SW480 (cell line): ENCODE results near the gene PACSIN2.
"Not testable (repeated sequence)": the region's sequence is repeated elsewhere in the genome, so short reads cannot be mapped to it uniquely, and the experiment has no call there.

Experiments
- DNase-seq: peaks from one replicate; pipeline ENCODE4 v3.0.0-alpha.2; 2016; ENCODE audit warnings: low spot score

The PACSIN2 gene

DNA sequence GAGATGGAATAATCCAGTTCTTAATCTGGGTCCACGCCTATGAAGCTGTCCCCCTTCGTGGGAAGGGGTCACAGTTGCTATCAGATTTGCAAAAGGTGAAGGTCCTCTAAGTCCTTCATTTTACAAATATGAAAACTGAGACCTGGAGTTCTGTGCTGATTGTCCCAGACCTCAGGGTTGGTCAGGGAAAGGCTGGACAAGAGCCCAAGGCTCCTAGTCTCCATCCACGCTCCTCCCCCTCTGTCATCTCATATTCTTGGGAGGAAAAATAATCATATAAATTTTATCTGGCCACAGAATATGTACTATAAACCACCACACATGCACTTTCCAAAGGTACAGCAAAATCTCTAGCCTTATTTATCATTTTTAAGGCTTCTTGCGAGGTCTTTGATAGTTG lies 5.5 kb downstream of the PACSIN2 start:
- DNase-seq: no peak

DNA sequence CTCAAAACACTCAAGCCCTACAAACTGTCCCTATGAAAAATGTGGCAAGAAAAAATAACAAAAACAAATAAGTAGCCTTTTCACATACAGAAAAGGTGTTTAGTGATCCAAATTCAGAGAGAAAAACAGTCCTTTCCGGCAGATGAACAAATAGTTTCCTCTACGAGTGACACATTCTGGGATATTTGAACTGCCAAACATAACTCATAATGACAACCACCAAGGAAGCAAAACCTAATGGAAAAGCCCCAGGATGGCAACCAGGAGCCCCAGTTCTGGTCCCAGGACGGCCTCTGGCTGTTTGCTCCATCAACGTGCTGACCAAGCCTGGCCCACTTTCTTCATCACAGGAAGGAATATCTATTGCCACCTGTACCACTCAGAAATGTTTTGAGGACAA lies 6.0 kb downstream of the PACSIN2 start:
- DNase-seq: no peak

DNA sequence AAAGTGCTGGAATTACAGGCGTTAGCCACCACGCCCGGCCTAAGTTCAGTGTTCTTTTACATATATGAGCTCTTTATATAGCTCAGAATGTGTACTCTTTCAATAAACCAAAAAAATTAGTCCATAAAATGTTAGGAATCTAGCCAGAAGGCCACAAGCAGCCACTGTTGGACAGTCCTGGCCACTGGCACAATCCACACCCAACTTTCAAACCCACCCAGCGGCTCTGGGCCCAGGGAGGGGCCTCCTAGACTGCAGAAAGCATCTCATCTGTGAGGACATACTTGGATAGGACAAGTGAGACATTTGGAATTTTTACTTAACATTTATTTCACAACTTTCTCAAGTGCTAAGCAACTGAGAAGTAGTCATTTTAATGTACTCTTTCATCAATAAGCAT lies 6.4 kb downstream of the PACSIN2 start:
- DNase-seq: no peak

DNA sequence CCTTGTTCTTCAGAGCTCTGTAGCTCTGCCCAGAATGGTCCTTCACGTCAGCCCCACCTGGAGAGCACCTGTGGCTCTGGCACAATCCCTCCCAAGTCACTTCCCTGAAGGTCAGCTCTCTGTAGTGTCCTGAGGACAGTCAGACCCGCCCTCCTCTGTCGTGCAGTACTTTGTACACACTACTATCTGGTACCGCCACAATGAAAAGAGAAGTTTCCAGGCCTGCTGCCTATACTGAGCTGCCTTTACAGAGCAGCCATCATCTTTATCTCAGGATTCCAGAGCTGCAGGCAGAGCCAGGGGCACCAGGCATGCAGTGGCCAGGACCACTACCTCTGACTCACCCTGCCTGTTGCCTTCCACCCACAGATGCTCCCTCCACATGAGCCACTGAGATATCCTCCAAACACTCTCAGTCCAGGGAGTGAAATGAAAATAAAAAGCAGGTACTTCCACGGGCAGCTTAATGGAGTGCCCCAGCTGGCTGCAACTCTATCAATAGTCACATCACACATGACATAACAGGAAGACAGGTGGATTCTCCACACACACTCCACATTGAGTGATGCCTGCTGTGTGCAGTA lies 7.3 kb downstream of the PACSIN2 start:
- no peak for DNase-seq

DNA sequence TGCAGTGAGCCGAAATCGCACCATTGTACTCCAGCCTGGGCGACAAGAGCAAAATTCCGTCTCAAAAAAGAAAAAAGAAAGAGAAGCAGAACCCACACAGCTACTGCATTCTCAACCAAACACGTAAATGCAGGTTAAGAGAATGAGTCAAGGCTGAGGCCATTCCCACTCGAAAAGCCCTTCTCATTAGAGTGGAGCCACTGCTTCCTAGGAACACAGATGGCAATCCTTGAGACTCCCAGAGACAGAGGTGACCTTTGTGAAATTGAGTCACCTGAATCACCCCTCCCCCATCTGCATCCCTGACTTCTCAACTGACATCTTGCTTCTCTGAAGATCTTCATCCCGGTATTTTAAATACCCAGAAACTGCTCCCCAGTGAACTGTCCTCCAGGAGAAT lies 8.2 kb downstream of the PACSIN2 start:
- no peak for DNase-seq

DNA sequence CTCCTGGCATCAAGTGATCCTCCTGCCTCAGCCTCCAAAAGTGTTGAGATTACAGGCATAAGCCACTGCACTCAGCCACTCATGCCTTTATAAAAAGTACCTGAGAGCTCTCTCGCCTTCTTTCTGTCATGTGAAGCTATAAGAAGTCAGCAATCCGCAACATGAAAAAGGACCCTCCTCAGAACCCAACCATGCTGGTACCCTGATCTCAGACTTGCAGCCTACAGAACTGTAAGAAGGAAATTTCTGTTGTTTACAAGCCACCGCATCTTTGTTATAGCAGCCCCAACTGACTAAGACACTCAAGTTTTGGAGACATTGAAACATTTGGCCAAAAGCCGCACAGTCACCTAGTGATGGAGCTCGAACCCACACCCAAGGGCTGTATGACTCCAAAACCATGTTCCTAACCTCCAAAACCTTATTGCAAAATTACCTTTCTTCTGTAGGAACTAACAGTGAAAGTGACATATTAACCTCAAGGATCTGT lies 8.9 kb downstream of the PACSIN2 start:
- no peak for DNase-seq

DNA sequence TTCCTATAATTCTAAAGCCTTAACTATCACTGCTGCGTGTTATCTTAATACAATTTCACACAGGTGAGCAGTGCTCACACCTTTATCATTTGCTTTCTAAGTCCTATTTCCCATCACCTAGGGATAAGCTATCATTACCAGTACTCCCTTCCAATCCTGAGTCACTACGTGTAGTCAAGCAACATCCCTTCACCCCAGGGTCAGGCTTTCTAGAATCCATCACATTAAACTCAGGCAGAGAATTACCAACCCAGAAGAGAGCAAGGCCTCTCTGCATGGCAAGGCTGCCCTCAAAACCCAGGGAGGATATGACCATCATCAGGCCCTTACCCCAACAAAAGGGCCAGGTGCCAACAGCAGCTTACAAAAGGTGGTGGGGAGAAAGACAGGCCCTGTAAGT lies 9.8 kb downstream of the PACSIN2 start:
- DNase-seq: no peak

DNA sequence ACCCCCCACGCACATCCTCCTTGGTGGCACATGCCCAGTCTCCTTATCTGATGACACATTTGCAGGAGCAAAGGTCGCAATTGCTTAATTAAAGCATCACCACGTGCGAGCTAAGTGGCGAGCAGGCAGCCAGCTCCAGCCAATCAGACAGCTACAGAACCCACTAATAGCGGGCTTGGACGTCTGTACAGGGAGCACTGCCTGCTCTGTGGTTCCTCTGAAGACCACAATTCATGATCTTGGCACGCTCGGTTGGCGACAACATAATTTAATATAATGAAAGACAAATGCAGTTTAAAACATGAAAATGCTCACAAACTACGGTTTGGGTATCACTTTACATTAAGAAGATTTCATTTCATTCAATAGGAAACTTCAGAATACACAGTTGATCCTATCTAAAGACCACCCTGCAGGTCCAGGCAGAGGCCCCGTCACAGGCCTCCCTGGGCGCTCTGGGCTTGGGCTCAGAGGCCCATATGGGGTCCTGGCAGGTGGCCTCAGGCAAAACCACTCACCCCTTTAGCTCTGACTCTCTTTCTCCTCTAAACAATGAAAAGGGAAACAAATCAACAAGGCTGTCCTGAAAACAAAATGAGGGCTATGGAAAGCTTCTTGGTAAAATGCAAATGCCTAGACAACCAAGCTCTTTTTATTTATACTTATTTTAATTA lies 10.4 kb downstream of the PACSIN2 start:
- peak; percentile 83 for DNase-seq

DNA sequence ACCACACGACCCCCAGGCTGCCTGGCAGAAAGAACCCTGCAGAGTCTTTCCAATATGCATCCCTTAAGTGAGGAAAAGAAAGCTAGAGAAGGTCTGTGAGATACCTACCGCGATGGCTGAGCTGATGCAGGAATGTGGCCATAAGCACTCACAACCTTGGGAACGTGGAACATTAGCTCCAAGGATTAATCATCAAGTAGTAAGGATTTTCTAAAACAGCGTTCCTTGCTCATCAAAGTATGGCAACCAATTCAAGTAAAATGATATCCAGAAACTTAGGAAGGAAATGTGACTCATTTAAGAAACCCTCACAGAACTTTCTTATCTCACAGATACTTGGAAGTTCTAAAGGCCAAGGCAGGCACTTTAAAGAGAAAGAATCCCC lies 12.8 kb downstream of the PACSIN2 start:
- DNase-seq: no peak

DNA sequence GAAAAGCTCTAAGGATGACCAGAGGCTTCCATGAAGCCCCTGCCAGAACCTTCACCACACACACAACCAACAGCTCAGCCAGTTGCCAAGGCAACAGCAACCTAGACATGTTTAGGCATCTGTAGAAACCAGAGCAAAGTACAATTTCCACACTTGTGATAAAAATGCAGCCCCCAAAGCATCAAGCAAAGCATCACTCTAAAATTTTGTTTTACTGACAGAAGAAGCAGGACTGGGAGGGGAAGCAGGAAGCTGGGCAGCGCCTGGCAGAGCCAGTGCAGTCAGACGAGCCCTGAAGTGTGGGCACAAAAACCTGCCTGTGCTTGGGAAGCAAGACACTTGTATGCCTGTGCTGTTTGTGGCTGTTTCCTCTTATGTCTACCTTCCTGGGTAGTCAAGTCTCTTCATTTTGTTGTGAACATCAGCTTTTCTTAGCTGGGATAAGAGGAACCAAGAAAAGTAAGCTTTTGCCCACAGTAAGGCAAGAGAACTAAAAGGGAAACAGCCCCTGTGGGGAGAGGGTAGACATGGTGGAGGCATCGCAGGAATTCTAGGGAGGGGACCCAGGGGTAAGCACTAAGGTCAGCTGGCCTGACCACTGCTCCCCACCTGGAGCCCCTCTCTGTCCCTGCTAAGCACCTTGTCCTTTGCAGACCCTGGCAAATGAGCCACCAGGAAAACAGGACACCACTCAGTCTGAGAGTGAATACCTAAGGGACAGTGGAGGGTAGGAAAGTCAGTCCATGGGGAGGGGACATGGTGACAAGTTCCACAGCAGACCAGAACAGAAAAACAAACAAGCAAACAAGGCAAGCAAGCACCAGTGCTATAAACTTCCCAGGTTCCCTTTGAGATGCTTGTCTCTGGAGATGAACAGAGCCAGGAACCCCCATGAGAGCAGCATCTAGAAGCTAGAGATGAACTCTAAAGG lies 13.4 kb downstream of the PACSIN2 start:
- DNase-seq: no peak

DNA sequence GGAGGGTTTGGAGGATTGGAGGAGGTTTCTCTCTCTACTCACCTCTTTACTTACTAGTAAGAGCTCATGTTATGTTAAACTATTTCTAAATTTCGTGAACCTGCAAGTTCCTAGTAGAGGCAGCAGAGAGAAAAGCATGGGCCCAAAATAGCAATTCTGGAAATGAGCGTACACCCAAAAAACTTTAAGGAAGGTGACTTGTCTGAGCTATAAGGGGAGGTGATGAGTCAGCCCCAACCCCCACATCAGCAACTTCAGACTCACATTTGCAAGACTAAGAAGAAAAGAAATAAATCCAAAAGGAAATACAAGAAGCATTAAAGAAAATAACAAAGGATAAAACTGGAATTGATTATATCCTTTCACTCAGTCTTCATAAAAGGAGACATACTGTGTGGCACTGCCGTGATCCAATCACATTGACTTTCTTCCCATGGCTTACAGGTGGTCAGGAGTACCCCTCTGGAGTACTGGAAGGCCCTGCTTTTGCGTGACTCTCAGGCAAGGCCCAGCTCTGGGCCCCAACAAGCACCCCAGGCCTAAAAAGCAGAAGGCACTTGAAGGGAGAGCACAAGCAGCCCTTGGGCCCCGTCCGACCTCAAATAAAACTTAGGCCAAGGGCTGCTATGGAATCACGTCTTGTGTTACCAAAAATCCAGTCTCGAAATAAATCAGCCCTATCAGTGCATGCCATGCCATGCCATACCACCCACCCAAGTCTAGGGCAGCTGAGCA lies 14.3 kb downstream of the PACSIN2 start:
- DNase-seq: no peak

DNA sequence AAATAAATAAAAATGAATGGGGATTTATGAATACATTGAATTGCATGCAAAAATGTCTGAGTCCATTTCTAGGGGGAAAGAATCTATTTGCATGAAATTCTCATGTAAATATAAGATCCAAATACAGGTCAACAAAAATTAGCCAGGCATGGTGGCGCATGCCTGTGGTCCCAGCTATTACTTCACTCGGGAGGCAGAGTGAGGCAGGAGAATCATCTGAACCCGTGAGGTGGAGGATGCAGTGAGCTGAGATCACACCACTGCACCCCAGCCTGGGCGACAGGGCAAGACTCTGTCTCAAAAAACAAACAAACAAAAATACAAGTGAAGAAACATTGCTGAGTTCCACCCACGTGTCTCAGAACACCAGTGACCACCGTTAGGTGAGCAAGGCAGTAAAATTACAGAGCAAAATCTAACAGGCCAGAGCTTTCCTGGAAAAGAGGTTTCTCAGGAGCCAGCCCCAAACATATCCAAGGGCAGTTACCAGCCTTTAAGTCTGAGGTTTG lies 17.3 kb downstream of the PACSIN2 start:
- no peak for DNase-seq

DNA sequence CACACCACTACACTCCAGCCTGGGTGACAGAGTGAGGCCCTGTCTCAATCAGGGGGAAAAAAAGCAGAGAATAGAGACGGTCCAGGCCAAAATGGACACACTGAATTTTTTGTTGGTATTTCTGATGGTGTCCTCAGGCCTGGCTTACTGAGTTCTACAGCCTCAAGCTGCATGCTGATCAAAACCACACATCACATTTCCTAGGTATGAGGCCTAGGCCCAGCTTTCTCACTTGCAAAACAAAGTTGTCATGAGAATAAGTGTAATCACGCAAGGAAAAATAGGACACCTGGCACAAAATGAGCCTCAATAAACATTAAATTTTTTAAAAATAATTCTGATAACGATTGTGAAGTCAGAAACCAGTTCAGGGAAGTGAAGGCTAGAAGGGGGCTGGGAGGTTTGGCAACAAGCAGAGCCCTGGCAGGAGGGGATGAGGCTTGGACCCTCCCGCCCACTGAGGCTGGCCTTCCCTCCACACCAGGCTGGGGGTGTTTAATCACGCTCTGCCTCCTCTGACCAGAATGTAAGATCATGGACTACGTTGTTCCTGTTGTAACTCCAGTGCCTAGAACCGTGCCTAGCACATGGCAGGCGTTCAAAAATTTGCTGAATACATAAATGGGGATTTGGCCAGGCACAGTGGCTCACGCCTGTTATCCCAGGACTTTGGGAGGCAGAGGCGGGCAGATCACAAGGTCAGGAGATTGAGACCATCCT lies 18.1 kb downstream of the PACSIN2 start:
- DNase-seq: no peak

DNA sequence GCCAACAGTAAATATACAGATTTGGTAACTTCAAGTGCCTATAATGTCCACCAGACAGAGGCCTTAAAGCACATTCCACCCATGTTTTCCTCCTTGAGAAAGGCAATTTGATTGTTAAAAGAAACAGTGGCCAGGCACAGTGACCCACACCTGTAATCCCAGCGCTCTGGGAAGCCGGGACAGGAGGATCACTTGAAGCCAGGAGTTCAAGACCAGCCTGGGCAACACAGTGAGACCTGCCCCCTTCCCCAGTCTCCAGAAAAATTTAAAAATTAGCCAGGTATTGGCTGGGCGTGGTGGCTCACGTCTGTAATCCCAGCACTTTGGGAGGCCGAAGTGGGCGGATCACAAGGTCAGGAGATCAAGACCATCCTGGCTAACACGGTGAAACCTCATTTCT lies 19.3 kb downstream of the PACSIN2 start:
- not testable (repeated sequence) for DNase-seq

DNA sequence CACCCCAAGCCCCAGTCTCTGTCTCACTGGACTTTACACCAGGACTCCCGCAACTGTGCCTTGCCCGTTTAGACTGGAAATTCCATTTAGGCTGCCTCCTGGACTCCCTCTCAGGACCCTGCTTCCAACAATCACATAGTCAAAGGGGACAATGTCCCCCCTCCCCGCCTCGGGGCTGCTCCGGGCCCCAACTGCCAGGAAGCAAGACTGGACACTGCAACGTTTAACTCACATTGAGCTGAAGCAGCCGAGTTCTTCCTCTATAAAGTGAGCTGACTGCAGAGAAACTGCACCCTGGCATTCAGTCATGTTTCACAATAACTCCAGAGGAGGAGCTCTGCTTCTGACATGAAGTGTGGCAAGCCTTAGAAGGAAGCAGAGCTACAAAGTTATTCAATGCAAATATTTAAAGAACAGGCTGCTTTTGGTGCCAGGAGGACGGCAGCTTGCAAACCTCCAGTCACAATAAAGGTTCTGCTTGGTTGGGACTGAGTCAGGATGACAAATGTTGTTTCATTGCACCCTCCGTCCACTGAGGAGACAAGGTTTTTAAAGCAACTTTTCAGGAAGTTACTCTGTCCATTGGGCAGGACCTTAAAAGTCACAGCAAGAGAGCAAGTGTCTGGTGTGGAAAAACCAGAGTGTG lies 19.9 kb downstream of the PACSIN2 start:
- DNase-seq: no peak

DNA sequence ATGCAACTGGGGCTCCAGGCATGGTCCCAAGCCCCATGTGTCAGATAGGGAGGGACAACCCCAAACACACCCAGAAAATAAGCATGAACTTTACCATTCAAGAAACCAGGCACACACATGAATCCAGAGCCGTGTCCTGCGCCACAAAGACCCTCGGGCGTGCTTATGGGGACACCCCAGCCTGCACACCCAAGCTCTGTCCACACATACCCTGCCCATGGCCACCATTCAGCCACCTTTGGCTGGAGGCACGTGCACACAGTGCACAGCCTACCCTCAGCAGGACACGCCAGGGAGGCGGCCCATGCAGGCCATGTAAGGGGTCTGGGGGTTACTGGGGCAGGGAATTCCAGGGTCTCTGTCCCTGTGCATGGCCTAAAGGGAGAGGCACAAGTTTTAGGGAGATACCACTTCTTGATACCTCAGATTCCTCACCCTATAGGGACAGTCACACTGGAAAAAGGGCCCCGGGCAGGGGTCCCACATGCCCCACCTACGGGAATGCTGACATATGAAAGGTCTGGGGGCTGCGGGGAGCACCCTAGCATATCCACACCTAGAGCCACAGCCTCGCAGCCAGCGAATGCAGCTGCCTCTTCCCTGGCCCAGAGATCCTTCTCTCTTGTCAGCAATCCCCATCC lies 20.6 kb downstream of the PACSIN2 start:
- DNase-seq: no peak

DNA sequence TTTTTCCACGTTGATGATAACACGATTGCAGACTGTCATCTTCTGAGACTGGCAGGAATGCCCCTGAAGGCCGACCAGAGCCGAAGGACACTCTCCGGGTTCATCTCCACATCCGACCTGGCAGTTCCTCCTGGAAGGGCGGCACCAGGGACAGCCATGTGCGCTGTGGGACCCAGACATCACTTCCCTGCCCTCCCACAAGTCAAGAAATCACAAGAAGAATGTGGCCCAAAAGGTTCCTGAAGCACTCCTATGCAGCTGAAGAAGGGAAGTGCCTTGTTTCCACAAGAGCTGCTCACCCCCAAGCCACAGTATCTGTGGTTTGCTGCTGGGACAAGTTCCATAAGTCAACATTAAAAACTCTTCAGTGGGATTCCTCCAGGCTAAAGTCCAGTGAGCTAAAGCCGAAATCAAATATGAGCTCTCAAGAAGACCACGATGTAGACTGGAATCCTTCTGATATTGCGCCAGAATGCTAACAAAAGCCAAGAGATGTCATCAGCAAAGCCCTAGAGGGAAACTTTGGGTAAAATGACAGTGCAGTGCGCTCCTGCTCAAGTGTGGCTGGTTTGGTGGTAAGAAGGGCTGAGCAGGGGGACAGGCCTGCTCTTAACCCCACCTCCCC lies 21.2 kb downstream of the PACSIN2 start:
- DNase-seq: no peak

DNA sequence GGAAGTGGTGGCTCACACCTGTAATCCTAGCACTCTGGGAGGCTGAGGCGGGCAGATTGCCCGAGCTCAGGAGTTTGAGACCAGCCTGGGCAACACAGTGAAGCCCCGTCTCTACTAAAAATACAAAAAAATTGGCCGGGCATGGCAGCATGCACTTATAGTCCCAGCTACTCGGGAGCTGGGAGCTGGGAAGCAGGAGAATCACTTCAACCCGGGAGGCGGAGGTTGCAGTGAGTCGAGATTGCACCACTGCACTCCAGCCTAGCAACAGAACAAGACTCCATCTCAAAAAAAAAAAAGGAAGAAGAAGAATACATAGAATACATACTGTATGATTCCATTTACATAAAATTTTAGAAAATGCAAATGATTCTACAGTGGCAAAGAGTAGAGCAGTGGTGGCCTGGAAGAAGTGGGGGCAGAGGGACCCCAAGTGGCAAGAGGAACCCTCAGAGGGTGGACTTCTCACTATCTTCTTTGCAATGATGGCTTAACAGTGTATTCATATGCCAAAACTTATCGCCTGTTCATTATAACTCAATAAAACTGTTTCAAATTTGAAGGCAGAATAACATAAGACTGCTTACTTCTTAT lies 22.0 kb downstream of the PACSIN2 start:
- DNase-seq: no peak

DNA sequence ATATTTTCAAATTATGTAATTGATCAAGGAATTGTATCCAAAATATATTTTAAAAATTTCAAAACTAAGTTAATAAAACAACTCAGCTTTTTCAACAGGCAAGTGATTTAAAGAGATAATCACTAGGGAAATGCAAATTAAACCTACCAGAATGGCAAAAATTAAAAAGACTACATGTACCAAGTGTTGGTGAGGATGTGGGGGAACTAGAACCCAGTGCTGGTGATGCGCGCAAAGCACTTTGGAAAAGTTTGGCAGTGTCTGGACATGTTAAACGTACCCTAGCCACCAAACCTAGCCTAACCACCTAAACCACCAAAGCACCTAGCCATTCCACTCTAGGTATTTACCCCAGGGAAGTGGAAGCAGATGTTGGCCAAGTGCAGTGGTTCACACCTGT lies 22.9 kb downstream of the PACSIN2 start:
- DNase-seq: no peak
